NT2/D1 (cell line): ENCODE results near the gene WT1.

Experiments used
- SUZ12 ChIP-seq: IDR thresholded peaks from 2 replicates; pipeline ENCODE4 v1.6.1; 2011; ENCODE audit not compliant: insufficient read length, insufficient read depth; ENCODE audit errors: extremely low read depth
- YY1 ChIP-seq: IDR thresholded peaks from 2 replicates; pipeline ENCODE4 v1.6.1; 2011; ENCODE audit not compliant: insufficient read length, insufficient read depth
- ZNF274 ChIP-seq: IDR thresholded peaks from 2 replicates; pipeline ENCODE4 v1.6.1; 2011; ENCODE audit warnings: mild to moderate bottlenecking, low read depth, low read length

GRCh38 chr11:32418836-32419235 is 16.5 kb downstream of the WT1 start:
- TF ChIP-seq ZNF274, result no peak
- no peak for TF ChIP-seq SUZ12
- no peak for TF ChIP-seq YY1
